Cerebellar cortex (tissue), 1 donor: ENCODE results near the gene TMEM235.
"Not testable (repeated sequence)": the region's sequence is repeated elsewhere in the genome, so short reads cannot be mapped to it uniquely, and the experiment has no call there.

Experiments
- DNase-seq: peaks from one replicate; pipeline ENCODE4 v3.0.0-alpha.2; 2015; ENCODE audit warnings: low spot score

TMEM235 gene

GRCh38 chr17:78219396-78220150 lies 11.9 kb upstream of the TMEM235 start:
- no peak for DNase-seq

GRCh38 chr17:78223061-78223460 lies 8.4 kb upstream of the TMEM235 start:
- no peak for DNase-seq

GRCh38 chr17:78223765-78224164 lies 7.7 kb upstream of the TMEM235 start:
- DNase-seq: no peak

GRCh38 chr17:78224231-78225087 lies 7.0 kb upstream of the TMEM235 start:
- peak; percentile 80 for DNase-seq

GRCh38 chr17:78225088-78225865 lies 6.2 kb upstream of the TMEM235 start:
- DNase-seq: no peak

GRCh38 chr17:78226055-78226758 lies 5.2 kb upstream of the TMEM235 start:
- DNase-seq: peak; percentile 37

GRCh38 chr17:78226759-78227454 lies 4.5 kb upstream of the TMEM235 start:
- DNase-seq: no peak

- no peak for DNase-seq
These were observed 3.9 kb upstream of the TMEM235 start for GRCh38 chr17:78227455-78227916.

GRCh38 chr17:78228176-78228575 lies 3.3 kb upstream of the TMEM235 start:
- no peak for DNase-seq

GRCh38 chr17:78230252-78230962 lies 1.0 kb upstream of the TMEM235 start:
- DNase-seq: no peak

GRCh38 chr17:78231991-78232858 lies 794 bp downstream of the TMEM235 start:
- DNase-seq: no peak

GRCh38 chr17:78232859-78233173 lies 1.4 kb downstream of the TMEM235 start:
- no peak for DNase-seq

GRCh38 chr17:78233678-78234077 lies 2.2 kb downstream of the TMEM235 start:
- DNase-seq: no peak

GRCh38 chr17:78234261-78234865 lies 2.9 kb downstream of the TMEM235 start:
- no peak for DNase-seq

GRCh38 chr17:78235022-78235421 lies 3.6 kb downstream of the TMEM235 start:
- DNase-seq: not testable (repeated sequence)

- no peak for DNase-seq
These were observed 4.5 kb downstream of the TMEM235 start for GRCh38 chr17:78235885-78236284.

- no peak for DNase-seq
These were observed 5.1 kb downstream of the TMEM235 start for GRCh38 chr17:78236362-78237127.

- DNase-seq: no peak
These were observed 6.1 kb downstream of the TMEM235 start for GRCh38 chr17:78237401-78238012.
